K562 (cell line): ENCODE measurements around the gene ARMC6. TPM values are rescaled to one million over a fixed set of nuclear protein-coding genes. Genes with fewer than 3 reads are reported as not detected.

Source experiments
- CBX8 ChIP-seq: fragments of 200-600 bp; sonication (generic); IDR thresholded peaks from 2 replicates; pipeline ENCODE4 v1.6.1; 2012; ENCODE audit warnings: borderline replicate concordance, mixed run types, low read depth, mild to moderate bottlenecking, moderate library complexity, mixed read lengths, low read length, control low read depth, inconsistent platforms; ENCODE audit not compliant: poor library complexity, severe bottlenecking; ENCODE audit errors: extremely low read depth
- CCNT2 ChIP-seq: IDR thresholded peaks from 2 replicates; pipeline ENCODE4 v1.6.1; 2011; ENCODE audit warnings: borderline replicate concordance, low read depth, mild to moderate bottlenecking, moderate library complexity, mixed read lengths, low read length; ENCODE audit not compliant: insufficient read length; ENCODE audit errors: extremely low read depth
- CREM ChIP-seq: IDR thresholded peaks from 2 replicates; pipeline ENCODE4 v1.6.1; 2014; ENCODE audit warnings: antibody characterized with exemption, low read depth
- CXXC5 ChIP-seq: fragments of 250-450 bp; sonication (Bioruptor Pico); IDR thresholded peaks from 2 replicates; pipeline ENCODE4 v1.8.0; 2022; ENCODE audit warnings: inconsistent platforms, mild to moderate bottlenecking, moderate library complexity
- FOXK2 ChIP-seq, 2 experiments: fragments of 450-650 bp; IDR thresholded peaks in 1 of 2; conservative IDR thresholded peaks in 1 of 2; 2 replicates each; pipeline ENCODE4 v1.6.1; 2016; ENCODE audit warnings: low read depth in 2 of 2, mild to moderate bottlenecking in 1 of 2
- FOXP1 ChIP-seq: sonication (generic); formaldehyde crosslinking; IDR thresholded peaks from 2 replicates; pipeline ENCODE4 v1.8.0; 2022; ENCODE audit warnings: mild to moderate bottlenecking, missing genetic modification reagents
- MAZ ChIP-seq, 2 experiments: fragments of 450-650 bp in 1 of 2; sonication (generic) in 1 of 2; formaldehyde crosslinking; IDR thresholded peaks in 1 of 2; conservative IDR thresholded peaks in 1 of 2; 2 replicates each; pipeline versions ENCODE4 v1.4.0 to v1.5.0; 2020; ENCODE audit warnings: mild to moderate bottlenecking in 1 of 2, missing genetic modification reagents in 1 of 2
- MCM7 ChIP-seq, 2 experiments: fragments of 450-650 bp; IDR thresholded peaks; 2 replicates each; pipeline ENCODE4 v1.6.1; 2016 to 2018
- MTA3 ChIP-seq: fragments of 450-650 bp; formaldehyde crosslinking; IDR thresholded peaks from 2 replicates; pipeline ENCODE4 v1.6.1; 2017; ENCODE audit warnings: mild to moderate bottlenecking, borderline replicate concordance
- NFE2L1 ChIP-seq: fragments of 450-650 bp; IDR thresholded peaks from 2 replicates; pipeline ENCODE4 v1.6.1; 2016; ENCODE audit warnings: missing genetic modification characterization, low read depth, mild to moderate bottlenecking, missing compliant biosample characterization, moderate library complexity, borderline replicate concordance
- NR2C2 ChIP-seq, 2 experiments: fragments of 200-800 bp in 1 of 2; sonication (Bioruptor generic) in 1 of 2; sonication (generic) in 1 of 2; formaldehyde crosslinking in 1 of 2; IDR thresholded peaks; 2 replicates each; pipeline versions ENCODE4 v1.6.1 to v1.8.0; 2016 to 2022; ENCODE audit warnings: mild to moderate bottlenecking in 1 of 2, missing compliant biosample characterization in 1 of 2, missing genetic modification characterization in 1 of 2, missing genetic modification reagents in 1 of 2
- PCBP2 ChIP-seq: fragments of 200-400 bp; formaldehyde crosslinking; IDR thresholded peaks from 2 replicates; pipeline ENCODE4 v1.6.1; 2018; ENCODE audit warnings: low read length, low read depth, mild to moderate bottlenecking, moderate library complexity; ENCODE audit not compliant: poor library complexity, severe bottlenecking
- PRMT5 ChIP-seq: sonication (generic); formaldehyde crosslinking; IDR thresholded peaks from 2 replicates; pipeline ENCODE4 v1.5.0; 2020; ENCODE audit warnings: missing genetic modification reagents
- SIN3A ChIP-seq, 2 experiments: fragments of 150-350 bp in 1 of 2; IDR thresholded peaks; 2 replicates each; pipeline ENCODE4 v1.6.1; 2011 to 2016; ENCODE audit warnings: borderline replicate concordance in 2 of 2, low read depth in 2 of 2, low read length in 2 of 2, mild to moderate bottlenecking in 2 of 2, moderate library complexity in 2 of 2; ENCODE audit not compliant: control insufficient read depth in 1 of 2
- SMARCB1 ChIP-seq: IDR thresholded peaks from 2 replicates; pipeline ENCODE4 v1.6.1; 2011; ENCODE audit warnings: improper control_type of control experiment, low read depth; ENCODE audit not compliant: insufficient read length
- SOX6 ChIP-seq: fragments of 450-650 bp; IDR thresholded peaks from 2 replicates; pipeline ENCODE4 v1.6.1; 2014; ENCODE audit warnings: mild to moderate bottlenecking
- SRSF7 ChIP-seq: fragments of 200-400 bp; formaldehyde crosslinking; optimal IDR thresholded peaks from 2 replicates; pipeline ENCODE3; 2017; ENCODE audit warnings: mild to moderate bottlenecking, low read depth, low read length
- SRSF9 ChIP-seq: fragments of 200-400 bp; formaldehyde crosslinking; IDR thresholded peaks from 2 replicates; pipeline ENCODE4 v1.6.1; 2017; ENCODE audit warnings: low read depth, low read length, borderline replicate concordance
- TRIM24 ChIP-seq, 2 experiments: fragments of 450-650 bp; IDR thresholded peaks; 2 replicates each; pipeline ENCODE4 v1.6.1; 2016
- ZKSCAN3 ChIP-seq: fragments of 250-450 bp; sonication (Bioruptor Pico); IDR thresholded peaks from 2 replicates; pipeline ENCODE4 v1.4.0; 2020
- ZNF263 ChIP-seq: sonication (generic); formaldehyde crosslinking; IDR thresholded peaks from 2 replicates; pipeline ENCODE4 v1.8.0; 2022; ENCODE audit warnings: mild to moderate bottlenecking, missing genetic modification reagents, borderline replicate concordance
- polyA plus RNA-seq, 8 experiments: library from polyadenylated mRNA; depleted of rRNA in 4 of 8; stranded (reverse) in 5 of 8; unstranded in 3 of 8; fragments of >200 nt; fragmentation: Nextera tagmentation in 2 of 8; fragmentation: Illumina TruSeq in 1 of 8; extraction: Ambion mirVana in 2 of 8; extraction: Trizol in 1 of 8; gene quantifications; 2 replicates each; pipeline versions ENCODE4 v1.2.1 to v1.2.3, GENCODE V29; 2011 to 2014; ENCODE audit warnings: inconsistent platforms in 1 of 8, missing spikeins in 1 of 8
- total RNA-seq, 7 experiments: library from RNA; depleted of rRNA in 6 of 7; stranded (reverse); fragments of >200 nt in 6 of 7; fragmentation: Illumina TruSeq in 2 of 7; extraction: Trizol in 2 of 7; gene quantifications; 2 replicates each; pipeline versions ENCODE4 v1.2.1 to v1.2.3, GENCODE V29; 2011 to 2021; ENCODE audit warnings: low replicate concordance in 1 of 7
- TF ChIP-seq, protein P1 (sequence below), 2 experiments: fragments of 450-650 bp; conservative IDR thresholded peaks; 2 replicates each; pipeline ENCODE4 v1.6.1; 2017; ENCODE audit warnings: mild to moderate bottlenecking in 2 of 2, moderate library complexity in 2 of 2
- TF ChIP-seq, protein P2 (sequence below): fragments of 200-800 bp; sonication (Bioruptor generic); IDR thresholded peaks from 2 replicates; pipeline ENCODE4 v1.6.1; 2017; ENCODE audit warnings: missing genetic modification characterization, missing compliant biosample characterization

The ARMC6 gene
- total and polyA plus RNA-seq, 9 of the 15 experiments (the other 6 are each of a cell fraction or from before 2014, with no cell fraction given) = 2.1 to 93.4 (median 63.6) TPM

DNA sequence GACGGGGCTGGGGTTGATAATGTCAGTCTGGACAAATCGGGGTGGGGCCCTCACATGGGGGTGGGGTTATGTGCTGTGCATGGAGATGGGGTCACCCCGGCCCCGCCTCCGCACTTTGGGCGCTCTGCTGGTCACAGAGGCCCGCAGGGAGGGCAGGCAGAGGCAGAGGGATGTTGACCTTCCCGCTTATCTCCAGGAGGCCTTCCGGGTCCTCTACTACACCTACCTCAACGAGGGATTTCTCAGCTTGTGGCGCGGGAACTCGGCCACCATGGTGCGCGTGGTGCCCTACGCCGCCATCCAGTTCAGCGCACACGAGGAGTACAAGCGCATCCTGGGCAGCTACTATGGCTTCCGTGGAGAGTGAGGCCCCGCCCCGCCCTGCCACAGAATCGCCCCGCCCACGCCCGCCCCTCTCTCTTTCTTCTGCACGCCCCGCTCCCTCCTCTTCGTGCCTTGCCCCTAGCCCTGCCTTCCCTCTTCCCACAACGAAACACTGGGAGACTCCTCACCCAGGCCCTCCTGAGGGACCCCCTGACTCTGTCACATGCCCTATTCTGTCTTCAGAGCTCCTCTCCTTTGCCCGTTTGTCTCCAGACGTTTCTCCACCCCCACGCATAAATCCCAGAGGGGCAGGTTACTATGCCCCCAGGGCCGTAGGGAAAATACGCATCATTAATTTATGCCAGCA lies 72.1 kb downstream of the ARMC6 start (continued):
- TF ChIP-seq ZKSCAN3 (CRISPR knock-in tag) = no peak
- TF ChIP-seq CXXC5 (CRISPR knock-in tag) = peak; percentile 60
- TF ChIP-seq SMARCB1 = no peak
- no peak for TF ChIP-seq CBX8
- TF ChIP-seq SIN3A (IDR thresholded peaks at IDR 0.05; ENCODE audit: borderline replicate concordance in 2 of 2, control insufficient read depth in 1 of 2, low read depth in 2 of 2, low read length in 2 of 2) = peak in 1 of 2 experiments; percentile 64; a peak in 1 of 4 replicates
- no peak for TF ChIP-seq SRSF9
- 0 out of 2 replicates have a peak, but pooled peaks have one; percentile 22 for TF ChIP-seq SOX6
- peak in 1 of 2 experiments; percentile 53; a peak in 2 of 4 replicates for TF ChIP-seq TRIM24 (IDR thresholded peaks at IDR 0.05)
- no peak for TF ChIP-seq PCBP2
- TF ChIP-seq, protein P1, sequence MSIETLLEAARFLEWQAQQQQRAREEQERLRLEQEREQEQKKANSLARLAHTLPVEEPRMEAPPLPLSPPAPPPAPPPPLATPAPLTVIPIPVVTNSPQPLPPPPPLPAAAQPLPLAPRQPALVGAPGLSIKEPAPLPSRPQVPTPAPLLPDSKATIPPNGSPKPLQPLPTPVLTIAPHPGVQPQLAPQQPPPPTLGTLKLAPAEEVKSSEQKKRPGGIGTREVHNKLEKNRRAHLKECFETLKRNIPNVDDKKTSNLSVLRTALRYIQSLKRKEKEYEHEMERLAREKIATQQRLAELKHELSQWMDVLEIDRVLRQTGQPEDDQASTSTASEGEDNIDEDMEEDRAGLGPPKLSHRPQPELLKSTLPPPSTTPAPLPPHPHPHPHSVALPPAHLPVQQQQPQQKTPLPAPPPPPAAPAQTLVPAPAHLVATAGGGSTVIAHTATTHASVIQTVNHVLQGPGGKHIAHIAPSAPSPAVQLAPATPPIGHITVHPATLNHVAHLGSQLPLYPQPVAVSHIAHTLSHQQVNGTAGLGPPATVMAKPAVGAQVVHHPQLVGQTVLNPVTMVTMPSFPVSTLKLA (conservative IDR thresholded peaks at IDR 0.05) = peak; percentile 78 to 91; a peak in 3 of 4 replicates
- peak; percentile 6; the same call in 1 of the 2 replicates for TF ChIP-seq ZNF263 (CRISPR knock-in tag)
- TF ChIP-seq MCM7 (IDR thresholded peaks at IDR 0.05) = no peak
- TF ChIP-seq PRMT5 = no peak
- TF ChIP-seq FOXK2 (conservative IDR thresholded peaks at IDR 0.05 in 1 of 2, IDR thresholded peaks at IDR 0.05 in 1 of 2; ENCODE audit: low read depth in 2 of 2) = peak in 1 of 2 experiments; percentile 57; a peak in 1 of 4 replicates
- TF ChIP-seq NR2C2 (CRISPR knock-in tag; IDR thresholded peaks at IDR 0.05) = 0 out of 2 replicates have a peak, but pooled peaks have one; percentile 14
- TF ChIP-seq NR2C2 (tag; IDR thresholded peaks at IDR 0.05) = peak; percentile 82
- peak; percentile 67; the same call in 1 of the 2 replicates for TF ChIP-seq MTA3
- TF ChIP-seq MAZ (CRISPR knock-in tag; conservative IDR thresholded peaks at IDR 0.05 in 1 of 2, IDR thresholded peaks at IDR 0.05 in 1 of 2) = peak in 1 of 2 experiments; percentile 74; a peak in 3 of 4 replicates
- no peak for TF ChIP-seq SRSF7
- TF ChIP-seq CREM = peak; percentile 51
- TF ChIP-seq FOXP1 (CRISPR knock-in tag) = 0 out of 2 replicates have a peak, but pooled peaks have one; percentile 34
- TF ChIP-seq, protein P2, sequence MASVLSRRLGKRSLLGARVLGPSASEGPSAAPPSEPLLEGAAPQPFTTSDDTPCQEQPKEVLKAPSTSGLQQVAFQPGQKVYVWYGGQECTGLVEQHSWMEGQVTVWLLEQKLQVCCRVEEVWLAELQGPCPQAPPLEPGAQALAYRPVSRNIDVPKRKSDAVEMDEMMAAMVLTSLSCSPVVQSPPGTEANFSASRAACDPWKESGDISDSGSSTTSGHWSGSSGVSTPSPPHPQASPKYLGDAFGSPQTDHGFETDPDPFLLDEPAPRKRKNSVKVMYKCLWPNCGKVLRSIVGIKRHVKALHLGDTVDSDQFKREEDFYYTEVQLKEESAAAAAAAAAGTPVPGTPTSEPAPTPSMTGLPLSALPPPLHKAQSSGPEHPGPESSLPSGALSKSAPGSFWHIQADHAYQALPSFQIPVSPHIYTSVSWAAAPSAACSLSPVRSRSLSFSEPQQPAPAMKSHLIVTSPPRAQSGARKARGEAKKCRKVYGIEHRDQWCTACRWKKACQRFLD = peak; percentile 63; the same call in 1 of the 2 replicates
- no peak for TF ChIP-seq NFE2L1
- TF ChIP-seq CCNT2 = peak; percentile 31
